ENCODE results near the gene SLC52A3.

DNA sequence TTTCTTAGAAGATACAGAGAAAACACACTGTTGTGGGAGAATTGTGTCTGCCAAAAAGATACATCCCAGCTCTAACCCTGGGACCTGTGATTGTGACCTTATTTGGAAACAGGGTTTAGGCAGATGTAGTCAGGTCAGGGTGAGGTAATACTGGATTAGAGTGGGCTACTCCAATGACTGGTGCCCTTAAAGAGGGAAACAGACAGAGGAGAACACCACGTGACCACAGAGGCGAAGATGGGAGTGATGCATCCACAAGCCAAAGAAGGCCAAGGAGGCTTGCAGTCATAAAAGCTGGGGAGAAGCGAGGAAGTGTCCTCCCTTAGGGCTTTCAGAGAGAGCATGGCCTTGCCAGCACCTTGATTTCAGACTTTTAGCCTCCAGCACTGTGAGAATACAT, 35.6 kb downstream of the SLC52A3 start:
- TF ChIP-seq, protein P1, sequence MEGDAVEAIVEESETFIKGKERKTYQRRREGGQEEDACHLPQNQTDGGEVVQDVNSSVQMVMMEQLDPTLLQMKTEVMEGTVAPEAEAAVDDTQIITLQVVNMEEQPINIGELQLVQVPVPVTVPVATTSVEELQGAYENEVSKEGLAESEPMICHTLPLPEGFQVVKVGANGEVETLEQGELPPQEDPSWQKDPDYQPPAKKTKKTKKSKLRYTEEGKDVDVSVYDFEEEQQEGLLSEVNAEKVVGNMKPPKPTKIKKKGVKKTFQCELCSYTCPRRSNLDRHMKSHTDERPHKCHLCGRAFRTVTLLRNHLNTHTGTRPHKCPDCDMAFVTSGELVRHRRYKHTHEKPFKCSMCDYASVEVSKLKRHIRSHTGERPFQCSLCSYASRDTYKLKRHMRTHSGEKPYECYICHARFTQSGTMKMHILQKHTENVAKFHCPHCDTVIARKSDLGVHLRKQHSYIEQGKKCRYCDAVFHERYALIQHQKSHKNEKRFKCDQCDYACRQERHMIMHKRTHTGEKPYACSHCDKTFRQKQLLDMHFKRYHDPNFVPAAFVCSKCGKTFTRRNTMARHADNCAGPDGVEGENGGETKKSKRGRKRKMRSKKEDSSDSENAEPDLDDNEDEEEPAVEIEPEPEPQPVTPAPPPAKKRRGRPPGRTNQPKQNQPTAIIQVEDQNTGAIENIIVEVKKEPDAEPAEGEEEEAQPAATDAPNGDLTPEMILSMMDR (conservative IDR thresholded peaks at IDR 0.05; ENCODE audit: low read length), result no peak
- TF ChIP-seq EZH2phosphoT487 (IDR thresholded peaks at IDR 0.05; ENCODE audit: borderline replicate concordance), result no peak
